Stimulated activated CD8-positive, alpha-beta memory T cell treated with anti-CD3 and anti-CD28 coated beads, Interleukin-12 subunit alpha, Interleukin-12 subunit beta, amount 100 ng/mL, for 24 hours (primary cell): ENCODE results near the gene DHX30.

Source experiments
- DNase-seq: peaks from one replicate; pipeline ENCODE4 v3.0.0-alpha.2; 2020; ENCODE audit errors: extremely low read depth

Gene DHX30

DNA sequence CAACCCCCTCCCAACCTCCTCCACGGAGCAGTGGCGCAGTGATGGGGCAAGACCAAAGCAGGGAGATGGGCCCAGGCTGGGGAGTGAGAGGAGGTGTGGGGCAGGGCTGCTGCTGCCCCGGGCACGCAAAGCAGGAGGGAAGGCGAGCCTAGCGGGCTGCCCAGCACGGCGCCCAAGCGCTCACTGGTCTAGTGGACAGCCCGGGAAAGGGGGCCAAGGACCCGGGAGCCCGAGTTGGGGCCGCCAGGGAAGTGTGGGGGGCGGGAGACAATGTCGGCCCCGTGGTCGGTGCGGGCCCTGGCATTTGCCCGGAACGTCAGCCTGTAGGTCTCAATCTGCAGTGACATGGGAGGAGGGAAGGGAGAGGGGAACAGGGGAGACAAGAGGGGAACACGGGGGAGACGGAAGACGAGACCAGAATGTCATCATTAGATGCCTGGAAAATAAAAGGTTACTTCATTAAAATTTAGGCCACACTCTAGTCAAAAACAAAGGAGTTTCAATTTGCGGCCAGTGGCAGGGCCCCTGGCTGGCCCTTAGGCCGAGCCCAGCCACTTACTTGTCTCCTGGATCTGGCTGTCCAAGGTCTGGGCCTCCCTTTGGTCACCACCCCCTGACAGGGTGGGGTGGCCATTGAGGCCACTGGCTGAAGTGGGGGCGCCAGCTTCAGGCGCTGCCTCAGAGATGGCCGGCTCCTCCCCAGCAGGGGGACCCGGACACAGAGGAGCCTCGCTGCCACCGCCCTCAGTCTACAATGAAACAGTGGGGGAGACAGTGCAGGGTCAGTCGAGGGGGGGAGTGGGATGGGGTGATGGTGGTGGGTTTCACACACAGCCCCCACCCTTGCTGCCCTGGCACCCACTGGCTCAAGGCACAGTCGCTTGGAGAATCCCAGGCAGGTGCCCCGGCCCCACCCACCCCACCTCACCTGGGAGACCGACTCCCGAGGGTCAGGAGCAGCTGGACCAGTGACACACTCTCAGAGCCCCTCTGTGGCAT lies 50.0 kb downstream of the DHX30 start:
- DNase-seq = no peak

DNA sequence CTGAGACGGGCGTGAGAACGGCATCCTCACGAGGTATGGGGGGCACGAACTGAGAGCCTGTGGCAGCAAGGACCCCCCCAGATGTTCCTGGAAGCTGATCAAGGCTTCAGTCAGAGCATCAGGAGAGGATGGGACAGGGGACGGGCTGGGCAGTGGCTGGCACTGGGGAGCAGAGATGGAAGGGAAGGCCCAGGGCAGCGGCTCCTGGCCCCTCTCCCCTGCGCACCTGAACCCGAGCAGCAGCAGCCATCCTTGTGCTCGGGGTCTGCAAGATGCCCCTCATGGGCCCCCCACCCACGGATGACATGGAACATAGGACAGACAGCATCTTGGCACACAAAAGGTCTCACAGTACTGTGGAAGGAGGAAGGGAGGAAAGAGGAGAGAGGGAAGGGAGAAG lies 51.3 kb downstream of the DHX30 start:
- no peak for DNase-seq

DNA sequence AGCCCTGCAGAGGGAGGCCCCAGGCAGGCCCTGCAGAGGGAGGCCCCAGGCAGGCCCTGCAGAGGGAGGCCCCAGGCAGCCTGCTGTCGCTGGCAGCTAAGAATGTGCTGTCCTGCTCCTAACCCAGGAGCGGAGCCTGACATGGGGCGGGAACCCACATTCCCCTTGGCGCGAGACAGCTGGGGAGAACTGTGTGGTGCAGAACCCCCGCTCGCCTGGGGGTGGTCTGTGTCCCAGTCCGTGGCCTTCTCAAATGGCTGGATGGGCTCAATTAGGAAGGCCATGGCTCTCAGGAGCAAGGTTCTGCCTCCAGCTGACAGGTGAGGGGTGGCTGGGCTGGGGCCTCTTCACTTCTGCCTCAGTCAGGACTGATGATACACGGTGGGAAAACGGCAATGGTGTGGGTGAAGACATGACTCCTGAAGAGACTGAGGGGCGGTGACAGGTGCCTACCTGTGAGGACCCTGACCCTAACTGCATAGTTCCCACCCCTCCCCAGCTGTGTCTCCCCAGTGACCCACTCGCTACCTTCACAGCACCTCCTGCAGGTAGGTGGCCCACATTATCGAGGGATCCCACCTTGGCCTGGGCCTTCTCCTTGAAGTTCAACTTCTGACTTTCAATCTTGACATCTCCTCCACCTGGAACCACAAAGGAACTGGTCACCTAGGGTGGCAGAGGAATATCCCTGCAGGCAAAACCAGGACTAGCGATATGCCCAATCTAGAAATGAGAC lies 52.0 kb downstream of the DHX30 start:
- no peak for DNase-seq

DNA sequence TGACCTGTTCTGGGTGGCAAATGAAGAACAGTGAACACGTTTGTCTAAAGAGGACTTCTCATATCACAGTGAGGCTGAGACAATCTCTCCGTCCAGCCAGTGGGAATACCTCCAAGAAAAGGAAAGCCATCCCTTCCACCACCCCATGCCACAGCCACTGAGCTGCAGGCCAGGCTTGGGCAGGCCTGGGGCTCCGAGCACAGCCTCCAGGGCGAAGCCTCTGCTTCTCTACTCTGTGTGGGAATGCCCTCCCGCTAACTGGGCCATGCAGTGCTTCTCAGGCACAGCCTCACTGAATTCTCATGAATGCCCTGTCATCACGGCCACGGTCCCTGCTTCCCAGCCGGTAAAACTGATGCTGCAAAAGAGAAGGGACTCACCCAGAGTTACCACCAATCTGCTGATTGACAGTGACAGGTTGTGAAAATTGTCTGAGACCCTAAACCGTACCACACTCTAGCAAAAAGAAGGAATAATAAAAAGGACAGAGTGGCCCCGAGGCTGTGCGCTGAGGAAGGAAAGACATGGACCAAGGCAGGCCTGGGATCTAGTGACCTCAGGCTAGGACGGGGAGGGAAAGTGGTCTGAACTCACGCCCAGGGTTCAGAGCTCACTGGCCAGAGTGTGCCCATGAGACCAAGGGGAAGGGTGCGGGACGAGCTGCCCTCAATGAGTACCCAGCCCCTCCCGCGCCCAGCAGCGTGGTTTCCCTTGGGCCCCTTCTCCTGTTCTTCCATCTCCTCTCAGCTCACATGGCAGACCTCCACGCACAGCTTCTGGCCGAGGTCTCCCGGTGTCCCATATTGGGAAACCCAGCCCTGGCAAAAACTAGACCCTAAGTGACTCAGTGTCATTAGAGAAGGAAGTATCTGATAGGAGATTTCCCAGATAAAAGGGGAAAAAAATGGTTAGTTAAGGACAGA lies 52.8 kb downstream of the DHX30 start:
- DNase-seq = no peak

DNA sequence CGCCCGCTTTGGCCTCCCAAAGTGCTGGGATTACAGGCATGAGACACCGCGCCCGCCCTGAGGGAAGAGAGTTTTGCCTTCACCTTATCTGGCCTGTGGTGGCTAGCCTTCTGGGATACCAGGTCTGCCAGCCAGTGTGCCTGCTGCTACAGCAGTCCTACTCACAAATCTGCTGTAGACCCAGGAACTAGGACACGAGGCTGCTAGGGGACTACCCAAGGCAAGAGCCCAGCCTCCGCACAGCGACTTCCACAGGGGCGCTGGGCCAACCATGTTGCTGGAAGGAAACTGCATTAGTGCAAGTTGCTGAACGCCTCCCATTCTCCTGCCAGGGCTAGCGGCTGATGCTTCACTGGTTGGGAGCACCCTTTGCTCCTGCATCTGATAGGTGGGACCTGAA lies 53.7 kb downstream of the DHX30 start:
- no peak for DNase-seq

DNA sequence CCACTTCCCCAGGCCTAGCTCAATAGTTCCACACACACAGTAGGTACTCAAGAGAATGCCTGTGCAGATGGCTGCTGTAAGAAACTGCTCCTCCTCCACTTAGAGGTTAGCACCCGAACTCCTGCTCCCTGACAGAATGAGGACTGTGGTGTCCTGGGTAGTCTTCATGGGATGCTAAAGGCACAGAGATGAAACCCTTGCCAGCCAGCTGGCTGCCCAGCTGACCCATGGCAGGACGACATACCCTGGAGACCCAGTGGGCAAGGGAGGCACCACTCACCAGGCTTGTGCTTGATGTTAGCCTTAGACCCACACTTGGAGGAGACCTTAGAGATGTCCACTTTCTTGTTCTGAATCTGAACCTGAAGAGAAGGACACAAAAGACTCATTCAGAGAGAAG lies 54.2 kb downstream of the DHX30 start:
- DNase-seq = no peak

DNA sequence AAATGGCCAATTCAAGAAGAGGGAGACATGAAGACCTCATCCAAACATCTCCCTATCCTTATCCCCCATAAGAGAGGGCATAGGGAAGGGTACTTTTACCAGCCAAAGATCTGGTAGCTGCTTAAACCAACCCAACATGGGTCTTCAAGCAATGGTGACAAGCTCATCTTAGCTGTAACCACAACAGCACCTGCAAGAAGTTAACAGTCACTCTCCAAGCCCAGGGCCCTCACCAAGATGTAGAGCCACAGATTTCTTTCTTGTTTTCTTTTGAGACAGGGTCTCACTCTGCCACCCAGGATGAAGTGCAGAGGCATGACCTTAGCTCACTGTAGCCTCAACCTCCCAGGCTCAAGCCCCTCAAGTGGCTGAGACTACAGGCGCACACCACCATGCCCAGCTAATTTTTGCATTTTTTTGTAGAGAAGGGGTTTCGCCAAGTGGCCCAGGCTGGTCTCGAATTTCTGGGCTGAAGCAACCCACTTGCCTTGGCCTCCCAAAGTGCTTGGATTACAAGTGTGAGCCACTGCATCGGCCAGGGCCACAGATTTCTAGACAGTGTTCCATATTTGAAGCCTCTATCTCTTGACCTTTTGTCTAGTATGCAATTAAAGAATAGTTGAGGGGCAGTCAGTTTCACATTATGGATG lies 57.1 kb downstream of the DHX30 start:
- no peak for DNase-seq

DNA sequence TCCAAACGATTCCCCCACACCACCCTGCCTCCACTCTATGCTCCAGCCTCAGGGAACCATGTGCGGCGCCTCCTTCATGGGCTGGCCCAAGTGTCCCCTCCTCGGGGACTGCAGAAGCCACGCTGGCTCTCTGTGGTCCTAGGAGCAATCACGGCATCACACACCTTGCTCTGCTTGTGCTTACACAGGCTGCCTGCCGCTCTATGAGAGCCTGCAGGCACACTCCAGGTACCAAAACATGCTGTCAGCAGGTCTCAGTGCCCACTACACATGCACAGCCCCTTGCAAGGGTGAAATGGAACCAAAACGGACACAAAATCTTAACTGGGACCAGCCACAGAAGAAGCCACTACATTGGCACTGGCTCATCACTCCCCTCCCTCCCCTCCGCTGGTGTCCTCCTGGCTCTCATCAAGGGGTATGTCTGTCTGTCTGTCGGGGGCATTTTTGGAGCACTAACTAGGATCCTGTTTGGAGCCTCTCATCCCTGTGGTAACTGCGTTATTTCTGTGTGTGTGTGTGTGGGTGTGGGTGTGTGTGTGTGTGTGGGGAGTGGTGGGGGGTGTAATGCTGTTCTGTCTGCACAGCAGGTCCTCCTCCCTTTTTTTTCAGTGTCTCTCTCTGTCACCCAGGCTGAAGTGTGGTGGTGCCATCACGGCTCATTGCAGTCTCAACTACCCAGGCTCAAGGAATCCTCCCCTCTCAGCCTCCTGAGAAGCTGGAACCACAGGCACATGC lies 60.6 kb downstream of the DHX30 start:
- no peak for DNase-seq

DNA sequence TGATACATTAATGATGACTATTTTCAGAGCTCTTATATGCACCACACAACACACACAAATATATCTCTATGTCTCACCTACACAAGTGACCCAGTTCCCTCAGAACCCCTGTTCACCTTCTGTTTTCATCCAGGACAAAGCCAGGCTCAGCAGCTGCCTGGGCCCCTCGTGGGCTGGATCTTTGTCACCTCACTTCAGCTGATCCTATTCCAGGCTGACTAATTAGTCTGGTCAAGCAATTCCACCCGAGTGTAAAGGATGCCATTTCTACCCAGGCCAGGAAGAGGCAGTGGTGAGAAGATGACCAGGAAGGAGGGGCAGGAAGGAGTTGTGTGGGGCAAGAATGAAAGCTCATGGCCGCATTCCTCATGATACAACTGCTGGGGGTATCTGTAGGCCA lies 62.3 kb downstream of the DHX30 start:
- no peak for DNase-seq

DNA sequence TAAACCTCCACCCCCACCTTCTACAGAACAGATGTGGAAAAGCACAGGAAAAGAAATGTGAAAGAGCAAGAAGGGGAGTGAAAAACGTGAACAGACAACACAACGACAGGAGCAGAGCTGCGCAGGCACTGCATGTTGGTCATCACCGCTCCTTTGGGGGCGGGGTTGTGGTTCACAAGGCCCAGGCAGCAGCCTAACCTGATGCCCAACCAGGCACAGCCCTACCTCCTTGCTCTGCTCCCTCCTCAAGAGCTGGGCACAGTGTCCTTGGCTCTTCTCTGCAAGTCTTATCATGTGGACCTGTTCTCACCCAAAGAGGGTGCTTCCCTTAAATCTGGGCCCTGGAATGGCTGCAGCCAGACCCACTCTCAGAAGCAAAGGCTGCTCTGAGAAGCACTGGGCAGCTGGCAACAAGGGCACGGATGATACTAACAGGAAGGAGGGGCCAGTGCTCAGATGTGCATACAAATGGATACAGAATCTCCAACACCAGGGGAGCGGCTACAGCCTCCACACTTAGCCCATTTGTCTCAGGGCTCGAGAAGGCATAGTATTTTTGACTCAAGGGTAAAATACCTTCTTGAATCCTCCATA lies 64.6 kb downstream of the DHX30 start:
- DNase-seq = no peak

DNA sequence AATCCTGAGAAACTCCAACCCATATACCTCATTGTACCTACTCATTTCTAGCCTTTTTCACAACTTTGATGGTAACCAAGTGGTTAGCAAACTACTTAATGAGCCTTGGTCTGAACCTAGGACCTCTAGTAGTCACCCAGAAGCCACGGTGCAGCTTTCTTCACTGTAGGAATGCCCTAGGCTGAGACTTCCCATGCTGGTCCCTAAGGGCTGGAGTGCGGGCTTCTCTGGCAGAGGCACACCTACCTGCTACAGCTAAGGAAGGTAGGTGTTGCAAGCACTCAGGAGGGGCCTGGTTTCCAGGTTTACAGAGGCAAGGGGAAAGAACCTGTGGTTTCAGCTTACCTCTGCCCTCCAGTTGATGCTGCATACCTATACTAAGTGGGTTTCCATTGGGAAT lies 65.4 kb downstream of the DHX30 start:
- no peak for DNase-seq

DNA sequence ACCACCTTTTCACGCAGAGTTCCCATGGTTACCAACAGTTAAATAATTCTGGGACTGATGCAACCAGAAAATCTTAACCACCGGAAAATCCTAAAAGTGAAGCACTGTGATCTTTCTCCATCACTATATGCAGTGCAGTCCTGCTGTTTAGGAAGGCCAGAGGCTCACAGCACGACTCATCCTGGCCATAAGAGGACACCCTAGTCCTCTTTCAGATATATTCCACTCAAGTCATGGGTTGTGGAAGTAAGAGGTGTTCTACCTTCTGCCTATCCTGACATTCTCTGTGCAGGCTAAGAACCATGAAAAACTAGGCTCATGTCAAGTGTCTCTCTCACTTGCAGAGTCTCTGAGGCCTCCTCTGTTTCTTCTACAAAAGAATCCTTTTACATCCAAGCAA lies 67.2 kb downstream of the DHX30 start:
- no peak for DNase-seq

DNA sequence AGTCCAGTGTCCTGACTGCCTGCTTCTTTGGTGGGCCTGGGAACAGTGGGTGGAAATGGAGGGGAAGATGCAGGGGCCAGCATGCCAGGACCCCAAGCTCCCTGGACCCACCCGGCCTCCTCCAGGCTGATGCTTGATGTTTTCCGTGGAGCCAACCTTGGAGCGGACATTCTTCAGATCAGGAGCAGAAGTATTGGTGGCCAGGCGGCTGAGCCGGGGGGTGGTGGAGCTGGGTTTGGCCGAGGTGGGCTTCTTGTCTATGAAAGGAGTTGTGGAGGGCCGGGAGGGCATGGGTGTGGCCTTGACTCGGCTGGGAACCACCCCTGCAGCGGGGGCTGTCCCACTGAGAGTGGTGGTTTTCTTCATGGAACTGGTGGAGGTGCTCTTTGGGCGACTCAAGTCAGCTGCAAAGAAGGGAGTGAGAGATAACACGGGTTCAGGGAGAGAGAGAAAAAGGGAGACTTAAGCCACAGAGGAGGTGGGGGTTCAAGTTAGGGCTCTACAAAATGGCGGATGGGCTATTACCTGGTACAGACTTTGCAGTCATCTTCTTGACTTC lies 67.8 kb downstream of the DHX30 start:
- DNase-seq = no peak

DNA sequence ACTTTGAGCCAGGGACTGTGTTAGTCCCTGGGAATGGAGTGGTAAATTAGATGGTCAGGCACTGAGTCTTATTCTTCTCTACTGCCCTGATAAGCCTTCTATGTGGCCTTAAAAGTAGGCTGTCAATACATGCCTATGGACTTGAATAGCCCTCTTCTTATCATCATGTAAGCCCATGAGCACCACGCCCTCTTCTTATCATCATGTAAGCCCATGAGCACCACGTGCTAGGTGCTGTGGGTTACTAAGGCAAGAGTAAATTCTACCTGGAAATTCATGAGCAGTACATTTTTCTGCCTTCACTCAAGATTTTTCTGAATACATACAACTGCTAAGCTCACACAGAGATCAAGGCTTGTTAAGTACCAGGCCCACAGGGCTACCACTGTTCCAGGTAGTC lies 68.5 kb downstream of the DHX30 start:
- DNase-seq = no peak

DNA sequence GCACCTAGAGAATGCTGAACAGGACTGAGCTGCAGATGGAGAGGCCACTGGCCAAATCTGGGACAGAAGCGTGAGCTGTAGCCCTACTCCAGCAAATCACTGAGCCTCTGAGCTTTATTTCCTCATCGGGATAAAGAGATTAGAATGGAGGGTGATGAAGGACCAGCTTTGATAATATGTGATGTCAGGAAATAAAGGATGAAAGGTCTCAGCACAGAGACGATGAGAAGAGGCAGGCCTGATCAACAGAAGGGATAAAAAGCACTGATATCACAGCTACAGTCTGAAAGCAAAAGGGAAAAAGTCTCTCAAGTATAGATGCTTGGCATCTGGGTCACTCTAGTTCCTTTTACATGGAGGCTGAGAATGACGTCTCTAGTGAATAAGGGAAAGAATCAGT lies 70.0 kb downstream of the DHX30 start:
- DNase-seq = no peak

DNA sequence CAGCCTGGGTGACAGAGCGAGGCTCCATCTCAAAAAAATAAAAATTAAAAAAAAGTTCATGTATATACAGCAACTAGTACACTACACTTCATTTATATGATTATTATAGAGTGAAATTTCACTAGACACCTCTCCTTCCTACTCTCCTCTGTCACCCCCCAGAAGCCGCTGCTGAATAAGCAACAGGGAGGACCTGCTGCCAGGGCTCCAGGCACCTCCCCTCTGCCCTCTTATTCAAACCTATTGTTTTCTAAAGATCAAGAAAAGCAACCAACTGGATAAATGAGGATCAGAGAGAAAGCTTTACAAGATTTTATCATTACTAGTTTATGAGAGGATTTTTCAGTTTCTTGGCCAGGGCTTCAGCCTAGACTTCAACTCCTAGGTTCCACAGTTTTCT lies 71.5 kb downstream of the DHX30 start:
- DNase-seq = no peak

DNA sequence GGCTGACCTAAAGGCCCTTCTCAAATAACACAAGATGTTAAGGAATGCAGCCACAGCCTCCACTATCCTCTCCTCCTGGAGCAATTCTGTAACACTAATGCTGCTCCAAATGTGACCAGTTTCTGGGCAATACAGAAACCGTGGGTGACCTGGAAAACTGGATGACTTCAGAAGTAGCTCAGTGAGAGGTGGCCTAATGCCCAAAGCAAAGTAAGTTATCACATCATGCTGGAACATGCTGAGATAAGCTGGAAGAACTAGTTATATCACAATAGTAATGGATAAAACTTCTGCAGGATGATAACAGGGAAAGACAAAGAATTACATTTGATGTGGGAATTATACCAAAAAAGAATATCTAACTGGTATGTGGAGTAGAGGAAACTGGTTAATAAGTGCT lies 72.0 kb downstream of the DHX30 start:
- DNase-seq = no peak

DNA sequence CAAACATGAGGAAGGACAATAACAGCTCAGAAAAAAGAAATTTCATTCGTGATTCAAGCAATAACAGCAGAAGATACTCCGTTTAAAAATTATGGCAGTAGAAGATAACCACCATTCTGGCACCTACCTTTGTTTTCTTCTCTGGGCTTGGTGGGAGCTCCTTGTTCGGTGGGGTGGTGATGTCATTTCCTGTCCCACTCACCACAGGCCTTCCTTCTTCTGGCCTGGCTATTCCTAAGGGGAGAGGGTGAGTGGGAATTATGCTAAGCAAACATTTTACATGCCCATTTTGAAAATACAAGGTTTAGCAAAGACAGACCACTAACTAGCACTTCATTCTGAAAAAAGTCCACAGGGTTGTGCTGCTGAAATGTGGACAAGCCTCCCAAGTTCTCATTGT lies 74.4 kb downstream of the DHX30 start:
- DNase-seq = no peak

DNA sequence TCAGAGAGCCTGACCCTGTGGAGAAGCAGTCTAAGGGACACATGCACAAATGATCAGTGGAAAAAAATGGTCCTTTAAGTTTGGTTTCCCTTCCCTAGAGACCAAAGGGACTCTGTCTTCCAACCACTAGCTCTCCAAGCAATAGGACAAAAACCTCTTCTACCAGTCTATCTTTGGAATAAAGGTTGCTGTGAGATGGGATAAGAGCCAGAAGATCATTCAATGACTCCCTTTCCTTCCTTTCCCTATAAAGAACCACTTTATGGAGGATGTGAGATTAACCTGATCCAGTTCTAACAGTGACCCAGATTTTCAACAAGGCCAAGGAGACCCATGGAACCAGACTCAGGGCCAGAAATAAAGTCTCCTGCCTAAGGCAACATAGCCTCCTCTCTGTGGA lies 74.8 kb downstream of the DHX30 start:
- no peak for DNase-seq

DNA sequence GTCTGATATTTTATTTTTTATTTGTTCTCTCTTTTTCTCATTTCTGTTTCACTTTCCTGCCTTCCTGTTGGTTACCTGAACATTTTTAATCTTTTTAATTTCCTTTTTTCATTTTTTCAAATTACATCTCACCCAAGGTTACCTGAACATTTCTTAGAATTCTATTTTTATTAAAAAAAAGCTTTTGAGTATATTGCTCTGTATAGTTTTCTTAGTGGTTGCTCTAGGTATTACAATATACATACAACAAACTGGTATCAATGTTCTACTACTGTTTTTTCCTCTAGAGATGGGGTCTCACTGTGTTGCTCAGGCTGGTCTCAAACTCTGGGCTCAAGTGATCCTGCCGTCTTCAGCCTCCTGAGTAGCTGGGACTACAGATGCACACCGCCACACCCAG lies 79.4 kb downstream of the DHX30 start:
- DNase-seq = no peak
